ENCODE data around the gene FRYL. TPM values are rescaled to one million over a fixed set of nuclear protein-coding genes. Genes with fewer than 3 reads are reported as not detected.

The FRYL gene
- total RNA-seq, 1 experiment from 2014 or later = 45.8 TPM

GRCh38 chr4:48594180-48594579, 185.9 kb downstream of the FRYL start:
- no peaks in the 10 kb centered on the region for H3K36me3 Mint-ChIP-seq (ENCODE audit: insufficient read depth, unreplicated experiment)
- no peak for DNase-seq
- no peak overlapping the region for H3K27ac Mint-ChIP-seq (ENCODE audit: unreplicated experiment)
- no peak overlapping the region for H3K4me3 Mint-ChIP-seq (ENCODE audit: low read depth, unreplicated experiment)
- no peaks in the 10 kb centered on the region for H3K27me3 Mint-ChIP-seq (ENCODE audit: unreplicated experiment)
- intact Hi-C loops (cut with micrococcal nuclease; ENCODE audit: unreplicated experiment) = no loop called here
- no peaks in the 10 kb centered on the region for H3K9me3 Mint-ChIP-seq (ENCODE audit: low read depth, unreplicated experiment)
- H3K4me1 Mint-ChIP-seq (ENCODE audit: low read depth, unreplicated experiment) = no peaks in the 10 kb centered on the region
- BruUV-seq (replicated peaks) = no TSS peak
- CTCF ChIA-PET = no interaction called here
- TF ChIP-seq CTCF (IDR thresholded peaks at IDR 0.05; ENCODE audit: unreplicated experiment) = no peak

GRCh38 chr4:48591372-48591771, 188.7 kb downstream of the FRYL start:
- no TSS peak for BruUV-seq (replicated peaks)
- TF ChIP-seq CTCF (IDR thresholded peaks at IDR 0.05; ENCODE audit: unreplicated experiment) = no peak
- CTCF ChIA-PET = no interaction called here
- Mint-ChIP-seq H3K4me1 (ENCODE audit: low read depth, unreplicated experiment) (no peaks in the 10 kb centered on the region), H3K27me3 (ENCODE audit: unreplicated experiment) (no peaks in the 10 kb centered on the region), H3K27ac (ENCODE audit: unreplicated experiment) (no peak overlapping the region), H3K9me3 (ENCODE audit: low read depth, unreplicated experiment) (no peaks in the 10 kb centered on the region), H3K4me3 (ENCODE audit: low read depth, unreplicated experiment) (no peak overlapping the region), H3K36me3 (ENCODE audit: insufficient read depth, unreplicated experiment) (peaks cover 5% of the 10 kb centered on the region)
- intact Hi-C loops (cut with micrococcal nuclease; ENCODE audit: unreplicated experiment) = no loop called here
- DNase-seq = no peak

GRCh38 chr4:48590884-48591283, 189.2 kb downstream of the FRYL start:
- no peak overlapping the region for H3K27ac Mint-ChIP-seq (ENCODE audit: unreplicated experiment)
- CTCF ChIA-PET = no interaction called here
- no peaks in the 10 kb centered on the region for H3K4me1 Mint-ChIP-seq (ENCODE audit: low read depth, unreplicated experiment)
- no peak overlapping the region for H3K4me3 Mint-ChIP-seq (ENCODE audit: low read depth, unreplicated experiment)
- no peak for DNase-seq
- no peak for TF ChIP-seq CTCF (IDR thresholded peaks at IDR 0.05; ENCODE audit: unreplicated experiment)
- BruUV-seq (replicated peaks) = no TSS peak
- intact Hi-C loops (cut with micrococcal nuclease; ENCODE audit: unreplicated experiment) = no loop called here
- no peaks in the 10 kb centered on the region for H3K9me3 Mint-ChIP-seq (ENCODE audit: low read depth, unreplicated experiment)
- peaks cover 8% of the 10 kb centered on the region for H3K36me3 Mint-ChIP-seq (ENCODE audit: insufficient read depth, unreplicated experiment)
- H3K27me3 Mint-ChIP-seq (ENCODE audit: unreplicated experiment) = no peaks in the 10 kb centered on the region

GRCh38 chr4:48589098-48589445, 191.0 kb downstream of the FRYL start:
- DNase-seq = no peak
- no peak for TF ChIP-seq CTCF (IDR thresholded peaks at IDR 0.05; ENCODE audit: unreplicated experiment)
- intact Hi-C loops (cut with micrococcal nuclease; ENCODE audit: unreplicated experiment) = no loop called here
- H3K27me3 Mint-ChIP-seq (ENCODE audit: unreplicated experiment) = no peaks in the 10 kb centered on the region
- CTCF ChIA-PET = no interaction called here
- peaks cover 11% of the 10 kb centered on the region for H3K36me3 Mint-ChIP-seq (ENCODE audit: insufficient read depth, unreplicated experiment)
- H3K9me3 Mint-ChIP-seq (ENCODE audit: low read depth, unreplicated experiment) = no peaks in the 10 kb centered on the region
- H3K4me1 Mint-ChIP-seq (ENCODE audit: low read depth, unreplicated experiment) = no peaks in the 10 kb centered on the region
- no peak overlapping the region for H3K4me3 Mint-ChIP-seq (ENCODE audit: low read depth, unreplicated experiment)
- no TSS peak for BruUV-seq (replicated peaks)
- no peak overlapping the region for H3K27ac Mint-ChIP-seq (ENCODE audit: unreplicated experiment)

Data from Calu3 (cell line).